ENCODE measurements around the gene DPH2. TPM values are rescaled to one million over a fixed set of nuclear protein-coding genes. Genes with fewer than 3 reads are reported as not detected.
A peak's percentile ranks its signal among the peaks of the same experiment; 100 is the strongest.

DPH2 gene
- total RNA-seq, 1 donor from 2014 or later = 15.0 TPM

GRCh38 chr1:43944860-43945259 lies 24.9 kb upstream of the DPH2 start:
- no peak for DNase-seq (ENCODE audit: low read depth in 2 of 2)

GRCh38 chr1:43945674-43946235 lies 24.1 kb upstream of the DPH2 start:
- no peak for DNase-seq (ENCODE audit: low read depth in 2 of 2)

GRCh38 chr1:43946236-43947060 lies 23.4 kb upstream of the DPH2 start, which contains the start of gene IPO13:
Gene IPO13 (plus strand): TSS chr1:43946950. CDS start chr1:43947601, 651 bp downstream.
- DNase-seq (ENCODE audit: low read depth in 2 of 2) = peak; percentile 87 to 96

GRCh38 chr1:43947061-43947873 lies 22.5 kb upstream of the DPH2 start:
- DNase-seq (ENCODE audit: low read depth in 2 of 2) = no peak

- DNase-seq (ENCODE audit: low read depth in 2 of 2) = no peak
Measured at GRCh38 chr1:43947874-43948437, 21.9 kb upstream of the DPH2 start.

- DNase-seq (ENCODE audit: low read depth in 2 of 2) = no peak
Measured at GRCh38 chr1:43949678-43950077, 20.1 kb upstream of the DPH2 start.

- no peak for DNase-seq (ENCODE audit: low read depth in 2 of 2)
Measured at GRCh38 chr1:43951021-43951985, 18.5 kb upstream of the DPH2 start.

- no peak for DNase-seq (ENCODE audit: low read depth in 2 of 2)
Measured at GRCh38 chr1:43952731-43953346, 17.0 kb upstream of the DPH2 start.

GRCh38 chr1:43953361-43953760 lies 16.4 kb upstream of the DPH2 start:
- no peak for DNase-seq (ENCODE audit: low read depth in 2 of 2)

GRCh38 chr1:43954036-43954435 lies 15.8 kb upstream of the DPH2 start:
- DNase-seq (ENCODE audit: low read depth in 2 of 2) = no peak

- DNase-seq (ENCODE audit: low read depth in 2 of 2) = no peak
Measured at GRCh38 chr1:43956234-43956633, 13.6 kb upstream of the DPH2 start.

- no peak for DNase-seq (ENCODE audit: low read depth in 2 of 2)
Measured at GRCh38 chr1:43957407-43958040, 12.3 kb upstream of the DPH2 start.

- DNase-seq (ENCODE audit: low read depth in 2 of 2) = no peak
Measured at GRCh38 chr1:43958351-43959255, 11.2 kb upstream of the DPH2 start.

- no peak for DNase-seq (ENCODE audit: low read depth in 2 of 2)
Measured at GRCh38 chr1:43960798-43961197, 9.0 kb upstream of the DPH2 start.

GRCh38 chr1:43961692-43962091 lies 8.1 kb upstream of the DPH2 start:
- no peak for DNase-seq (ENCODE audit: low read depth in 2 of 2)

- DNase-seq (ENCODE audit: low read depth in 2 of 2) = no peak
Measured at GRCh38 chr1:43962324-43962723, 7.5 kb upstream of the DPH2 start.

- no peak for DNase-seq (ENCODE audit: low read depth in 2 of 2)
Measured at GRCh38 chr1:43963006-43963405, 6.8 kb upstream of the DPH2 start.

GRCh38 chr1:43963890-43964289 lies 5.9 kb upstream of the DPH2 start:
- DNase-seq (ENCODE audit: low read depth in 2 of 2) = no peak

- DNase-seq (ENCODE audit: low read depth in 2 of 2) = no peak
Measured at GRCh38 chr1:43965316-43965715, 4.5 kb upstream of the DPH2 start.

Measured in dermis microvascular lymphatic vessel endothelial cell (primary cell).